Osteoblast (primary cell): Measurements from ENCODE around the gene MRPS22. TPM values are rescaled to one million over a fixed set of nuclear protein-coding genes. Genes with fewer than 3 reads are reported as not detected.

Experiments used
- DNase-seq: peaks from one replicate; pipeline ENCODE4 v3.0.0; 2011; ENCODE audit warnings: low spot score, mixed read lengths; ENCODE audit not compliant: insufficient read length; ENCODE audit errors: missing footprints
- H2AFZ ChIP-seq: 2 replicates; pipeline ENCODE4 v1.6.0; 2011; ENCODE audit warnings: mild to moderate bottlenecking, low read length
- H3K27ac ChIP-seq: 2 replicates; pipeline ENCODE4 v1.5.1; 2011; ENCODE audit warnings: mild to moderate bottlenecking, low read depth, low read length, moderate library complexity
- H3K27me3 ChIP-seq: 2 replicates; pipeline ENCODE4 v1.6.0; 2012; ENCODE audit warnings: mild to moderate bottlenecking, control low read depth, inconsistent platforms, low read length, moderate library complexity; ENCODE audit not compliant: insufficient read depth
- H3K36me3 ChIP-seq: 2 replicates; pipeline ENCODE4 v1.5.1; 2011; ENCODE audit warnings: mild to moderate bottlenecking, low read length, control low read depth, moderate library complexity; ENCODE audit not compliant: insufficient read depth
- H3K4me1 ChIP-seq: 2 replicates; pipeline ENCODE4 v1.5.1; 2011; ENCODE audit warnings: mild to moderate bottlenecking, low read length, control low read depth, moderate library complexity; ENCODE audit not compliant: insufficient read depth
- H3K4me2 ChIP-seq: 2 replicates; pipeline ENCODE4 v1.6.0; 2011; ENCODE audit warnings: mild to moderate bottlenecking, low read length; ENCODE audit not compliant: insufficient read depth
- H3K4me3 ChIP-seq: fragments of 200-600 bp; sonication (generic); 3 replicates; pipeline ENCODE4 v1.5.1; 2012; ENCODE audit warnings: mild to moderate bottlenecking, low read length, inconsistent platforms; ENCODE audit not compliant: insufficient read depth
- H3K79me2 ChIP-seq: 2 replicates; pipeline ENCODE4 v1.6.0; 2012; ENCODE audit warnings: mild to moderate bottlenecking, low read length, control low read depth, inconsistent platforms; ENCODE audit not compliant: insufficient read depth
- H3K9me3 ChIP-seq: 2 replicates; pipeline ENCODE4 v1.5.1; 2011; ENCODE audit warnings: low read depth, low read length, control low read depth
- H4K20me1 ChIP-seq: 2 replicates; pipeline ENCODE4 v1.6.0; 2012; ENCODE audit warnings: mild to moderate bottlenecking, low read length, control low read depth; ENCODE audit not compliant: insufficient read depth
- total RNA-seq: library from RNA; depleted of rRNA; stranded (reverse); fragments of >200 nt; gene quantifications from 2 replicates; pipeline ENCODE4 v1.2.3, GENCODE V29; 2012
- TF ChIP-seq, protein P1 (sequence below): IDR thresholded peaks from 2 replicates; pipeline ENCODE4 v1.5.1; 2011; ENCODE audit warnings: mild to moderate bottlenecking, low read depth, low read length, moderate library complexity; ENCODE audit errors: extremely low read depth

The MRPS22 gene
- total RNA-seq, 1 donor = 65.1 TPM

GRCh38 chr3:139340784-139341183 is 3.0 kb upstream of the MRPS22 start:
- Histone ChIP-seq H2AFZ (no peak overlapping the region), H3K27me3 (no peaks in the 10 kb centered on the region), H3K27ac (no peak overlapping the region), H3K4me2 (no peak overlapping the region), H3K4me1 (peaks cover 25% of the 10 kb centered on the region), H3K36me3 (no peaks in the 10 kb centered on the region), H3K9me3 (no peaks in the 10 kb centered on the region), H3K79me2 (peaks cover 21% of the 10 kb centered on the region), H4K20me1 (peaks cover 7% of the 10 kb centered on the region), H3K4me3 (no peak overlapping the region)
- TF ChIP-seq, protein P1, sequence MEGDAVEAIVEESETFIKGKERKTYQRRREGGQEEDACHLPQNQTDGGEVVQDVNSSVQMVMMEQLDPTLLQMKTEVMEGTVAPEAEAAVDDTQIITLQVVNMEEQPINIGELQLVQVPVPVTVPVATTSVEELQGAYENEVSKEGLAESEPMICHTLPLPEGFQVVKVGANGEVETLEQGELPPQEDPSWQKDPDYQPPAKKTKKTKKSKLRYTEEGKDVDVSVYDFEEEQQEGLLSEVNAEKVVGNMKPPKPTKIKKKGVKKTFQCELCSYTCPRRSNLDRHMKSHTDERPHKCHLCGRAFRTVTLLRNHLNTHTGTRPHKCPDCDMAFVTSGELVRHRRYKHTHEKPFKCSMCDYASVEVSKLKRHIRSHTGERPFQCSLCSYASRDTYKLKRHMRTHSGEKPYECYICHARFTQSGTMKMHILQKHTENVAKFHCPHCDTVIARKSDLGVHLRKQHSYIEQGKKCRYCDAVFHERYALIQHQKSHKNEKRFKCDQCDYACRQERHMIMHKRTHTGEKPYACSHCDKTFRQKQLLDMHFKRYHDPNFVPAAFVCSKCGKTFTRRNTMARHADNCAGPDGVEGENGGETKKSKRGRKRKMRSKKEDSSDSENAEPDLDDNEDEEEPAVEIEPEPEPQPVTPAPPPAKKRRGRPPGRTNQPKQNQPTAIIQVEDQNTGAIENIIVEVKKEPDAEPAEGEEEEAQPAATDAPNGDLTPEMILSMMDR = no peak
- DNase-seq = no peak

GRCh38 chr3:139342054-139342453 is 1.8 kb upstream of the MRPS22 start:
- H3K4me2 ChIP-seq = no peak overlapping the region
- H3K27me3 ChIP-seq = no peaks in the 10 kb centered on the region
- peaks cover 7% of the 10 kb centered on the region for H4K20me1 ChIP-seq
- peaks cover 34% of the 10 kb centered on the region for H3K79me2 ChIP-seq
- H2AFZ ChIP-seq = no peak overlapping the region
- H3K4me1 ChIP-seq = peaks cover 25% of the 10 kb centered on the region
- TF ChIP-seq, protein P1 = no peak
- no peak overlapping the region for H3K27ac ChIP-seq
- H3K9me3 ChIP-seq = no peaks in the 10 kb centered on the region
- H3K36me3 ChIP-seq = no peaks in the 10 kb centered on the region
- no peak for DNase-seq
- no peak overlapping the region for H3K4me3 ChIP-seq

GRCh38 chr3:139346771-139347170 is 3.0 kb downstream of the MRPS22 start:
- H3K36me3 ChIP-seq = peaks cover 40% of the 10 kb centered on the region

DNA sequence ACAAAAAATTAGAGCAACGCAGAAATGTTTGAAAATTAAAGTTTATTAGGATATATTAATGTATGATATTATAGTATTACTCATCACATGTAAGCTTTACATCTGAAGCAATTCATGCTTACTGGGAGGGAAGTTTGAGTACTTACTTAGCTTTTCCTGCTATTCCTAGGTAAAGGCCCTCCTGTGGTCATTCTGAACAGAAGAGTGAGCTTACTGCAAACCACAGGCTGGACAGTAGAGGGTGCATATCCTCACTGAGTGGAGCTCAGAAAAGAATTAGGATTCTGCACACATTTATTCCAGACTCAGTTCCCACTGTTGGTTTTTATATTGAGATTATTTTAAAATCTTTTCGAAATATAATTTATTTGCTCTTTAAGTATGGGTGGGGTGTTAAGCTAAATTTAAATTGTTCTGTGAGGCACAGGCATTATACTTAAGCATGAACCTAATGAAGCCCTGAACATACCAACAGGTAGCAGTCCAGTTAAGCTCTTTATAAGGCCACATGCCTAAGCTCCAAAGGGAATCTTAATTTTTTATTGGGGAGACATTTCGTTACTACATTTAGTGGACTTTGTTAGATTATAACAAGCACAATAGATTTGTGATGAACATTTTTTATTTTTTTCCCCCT is 10.2 kb downstream of the MRPS22 start:
- Histone ChIP-seq H3K9me3 (no peaks in the 10 kb centered on the region), H3K4me1 (no peaks in the 10 kb centered on the region), H3K27me3 (no peaks in the 10 kb centered on the region), H3K79me2 (no peaks in the 10 kb centered on the region), H4K20me1 (no peaks in the 10 kb centered on the region), H3K27ac (no peak overlapping the region), H3K36me3 (peaks cover 97% of the 10 kb centered on the region), H3K4me2 (no peak overlapping the region), H2AFZ (no peak overlapping the region), H3K4me3 (no peak overlapping the region)
- TF ChIP-seq, protein P1 = peak; percentile 87
- DNase-seq = peak; percentile 70

More at GRCh38 chr3:139346771-139347170, 3.0 kb downstream of the MRPS22 start:
- H3K79me2 ChIP-seq = peaks cover 44% of the 10 kb centered on the region
- no peak overlapping the region for H3K27ac ChIP-seq
- H2AFZ ChIP-seq = no peak overlapping the region
- H3K27me3 ChIP-seq = no peaks in the 10 kb centered on the region
- H3K4me1 ChIP-seq = peaks cover 16% of the 10 kb centered on the region
- no peak overlapping the region for H3K4me2 ChIP-seq
- H3K9me3 ChIP-seq = no peaks in the 10 kb centered on the region
- H3K4me3 ChIP-seq = no peak overlapping the region
- TF ChIP-seq, protein P1 = no peak
- H4K20me1 ChIP-seq = peaks cover 7% of the 10 kb centered on the region
- DNase-seq = no peak
